ENCODE data around the gene MRPL36. TPM values are rescaled to one million over a fixed set of nuclear protein-coding genes. Genes with fewer than 3 reads are reported as not detected.
A peak's percentile ranks its signal among the peaks of the same experiment; 100 is the strongest.

Gene MRPL36
- total and polyA plus RNA-seq, 2 donors from 2014 or later: 29.6 to 96.7 TPM

- FAIRE-seq: no peak
- Histone ChIP-seq H3K9me3 (ENCODE audit: control insufficient read depth in 2 of 3, insufficient read depth in 1 of 3, low read length in 3 of 3) (no peaks in the 10 kb centered on the region), H3K4me3 (ENCODE audit: low read length in 3 of 3) (no peak overlapping the region)
Measured at GRCh38 chr5:1765141-1765879, 34.3 kb downstream of the MRPL36 start.

DNA sequence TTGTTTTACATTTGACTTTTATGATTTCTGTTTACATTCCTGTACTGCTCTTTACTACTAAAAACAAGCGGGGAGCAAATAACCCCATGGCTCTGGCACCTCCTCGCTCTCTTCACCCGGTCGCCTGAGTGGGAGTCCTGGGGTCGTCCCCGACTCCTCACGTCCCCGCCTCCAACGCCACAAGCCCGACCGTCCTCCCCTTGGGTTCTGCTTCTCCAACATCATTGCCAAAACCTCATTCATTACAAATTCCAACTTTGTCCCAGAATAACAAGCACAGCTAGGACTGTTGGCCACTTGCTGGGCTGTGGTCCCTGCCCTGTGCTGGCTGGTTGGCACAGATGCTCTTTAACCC lies 35.1 kb downstream of the MRPL36 start:
- intact Hi-C loops (cut with DNase I): no loop called here
- DNase-seq (peak in 2 of 5 donors; percentile 15 to 33), FAIRE-seq (no peak)
- Histone ChIP-seq H3K9ac (ENCODE audit: low read length in 3 of 3) (no peak overlapping the region), H3K4me1 (ENCODE audit: control insufficient read depth in 2 of 3, insufficient read depth in 2 of 3, low read depth in 1 of 3, low read length in 3 of 3) (no peaks in the 10 kb centered on the region), H3K36me3 (ENCODE audit: control insufficient read depth in 2 of 3, insufficient read depth in 3 of 3, low read length in 3 of 3) (no peaks in the 10 kb centered on the region), H3K27ac (ENCODE audit: low read depth in 2 of 2, low read length in 2 of 2) (no peak overlapping the region), H3K4me3 (ENCODE audit: low read length in 3 of 3) (no peak overlapping the region), H3K9me3 (ENCODE audit: control insufficient read depth in 2 of 3, insufficient read depth in 1 of 3, low read length in 3 of 3) (no peaks in the 10 kb centered on the region), H3K27me3 (ENCODE audit: control insufficient read depth, insufficient read depth, low read length) (peaks cover 3% of the 10 kb centered on the region)
- TF ChIP-seq, protein P1, sequence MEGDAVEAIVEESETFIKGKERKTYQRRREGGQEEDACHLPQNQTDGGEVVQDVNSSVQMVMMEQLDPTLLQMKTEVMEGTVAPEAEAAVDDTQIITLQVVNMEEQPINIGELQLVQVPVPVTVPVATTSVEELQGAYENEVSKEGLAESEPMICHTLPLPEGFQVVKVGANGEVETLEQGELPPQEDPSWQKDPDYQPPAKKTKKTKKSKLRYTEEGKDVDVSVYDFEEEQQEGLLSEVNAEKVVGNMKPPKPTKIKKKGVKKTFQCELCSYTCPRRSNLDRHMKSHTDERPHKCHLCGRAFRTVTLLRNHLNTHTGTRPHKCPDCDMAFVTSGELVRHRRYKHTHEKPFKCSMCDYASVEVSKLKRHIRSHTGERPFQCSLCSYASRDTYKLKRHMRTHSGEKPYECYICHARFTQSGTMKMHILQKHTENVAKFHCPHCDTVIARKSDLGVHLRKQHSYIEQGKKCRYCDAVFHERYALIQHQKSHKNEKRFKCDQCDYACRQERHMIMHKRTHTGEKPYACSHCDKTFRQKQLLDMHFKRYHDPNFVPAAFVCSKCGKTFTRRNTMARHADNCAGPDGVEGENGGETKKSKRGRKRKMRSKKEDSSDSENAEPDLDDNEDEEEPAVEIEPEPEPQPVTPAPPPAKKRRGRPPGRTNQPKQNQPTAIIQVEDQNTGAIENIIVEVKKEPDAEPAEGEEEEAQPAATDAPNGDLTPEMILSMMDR (IDR thresholded peaks at IDR 0.05; ENCODE audit: borderline replicate concordance, extremely low read depth, insufficient read depth): no peak

More at GRCh38 chr5:1765141-1765879, 34.3 kb downstream of the MRPL36 start:
- Histone ChIP-seq H3K36me3 (ENCODE audit: control insufficient read depth in 2 of 3, insufficient read depth in 3 of 3, low read length in 3 of 3) (no peaks in the 10 kb centered on the region), H3K27ac (ENCODE audit: low read depth in 2 of 2, low read length in 2 of 2) (no peak overlapping the region), H3K4me1 (ENCODE audit: control insufficient read depth in 2 of 3, insufficient read depth in 2 of 3, low read depth in 1 of 3, low read length in 3 of 3) (no peaks in the 10 kb centered on the region), H3K9ac (ENCODE audit: low read length in 3 of 3) (no peak overlapping the region), H3K27me3 (ENCODE audit: control insufficient read depth, insufficient read depth, low read length) (peaks cover 3% of the 10 kb centered on the region)
- TF ChIP-seq, protein P1 (IDR thresholded peaks at IDR 0.05; ENCODE audit: borderline replicate concordance, extremely low read depth, insufficient read depth): no peak
- intact Hi-C loops (cut with DNase I): no loop called here
- peak in 2 of 5 donors; percentile 30 to 39 for DNase-seq

GRCh38 chr5:1763960-1764605 lies 35.6 kb downstream of the MRPL36 start:
- Histone ChIP-seq H3K9me3 (ENCODE audit: control insufficient read depth in 2 of 3, insufficient read depth in 1 of 3, low read length in 3 of 3) (no peaks in the 10 kb centered on the region), H3K27me3 (ENCODE audit: control insufficient read depth, insufficient read depth, low read length) (peaks cover 3% of the 10 kb centered on the region), H3K4me1 (ENCODE audit: control insufficient read depth in 2 of 3, insufficient read depth in 2 of 3, low read depth in 1 of 3, low read length in 3 of 3) (no peaks in the 10 kb centered on the region), H3K36me3 (ENCODE audit: control insufficient read depth in 2 of 3, insufficient read depth in 3 of 3, low read length in 3 of 3) (no peaks in the 10 kb centered on the region), H3K9ac (ENCODE audit: low read length in 3 of 3) (no peak overlapping the region), H3K4me3 (ENCODE audit: low read length in 3 of 3) (no peak overlapping the region), H3K27ac (ENCODE audit: low read depth in 2 of 2, low read length in 2 of 2) (no peak overlapping the region)
- peak in 3 of 5 donors; percentile 10 to 64 (median 27) for DNase-seq
- TF ChIP-seq, protein P1 (IDR thresholded peaks at IDR 0.05; ENCODE audit: borderline replicate concordance, extremely low read depth, insufficient read depth): no peak
- intact Hi-C loops (cut with DNase I): no loop called here
- no peak for FAIRE-seq
